NCI-H748 (cell line): Measurements from ENCODE around the gene ZFYVE9.
"Not testable (repeated sequence)": the region's sequence is repeated elsewhere in the genome, so short reads cannot be mapped to it uniquely, and the experiment has no call there.

Experiments
- DNase-seq: peaks from one replicate; lab custom pipeline; 2025; ENCODE audit not compliant: unreplicated experiment; lab: John Stamatoyannopoulos, UW

ZFYVE9 gene

GRCh38 chr1:52141513-52142219, at the start of gene ZFYVE9:
Gene ZFYVE9 (plus strand): TSS chr1:52142089. CDS start chr1:52233207, 91,118 bp downstream.
- peak; percentile 87 for DNase-seq

GRCh38 chr1:52094300-52094699, 47.6 kb upstream of the ZFYVE9 start:
- not testable (repeated sequence) for DNase-seq

GRCh38 chr1:52096216-52096615, 45.7 kb upstream of the ZFYVE9 start:
- no peak for DNase-seq

GRCh38 chr1:52098139-52098871, 43.6 kb upstream of the ZFYVE9 start:
- peak; percentile 85 for DNase-seq

GRCh38 chr1:52102336-52103013, 39.4 kb upstream of the ZFYVE9 start:
- no peak for DNase-seq

GRCh38 chr1:52111492-52111891, 30.4 kb upstream of the ZFYVE9 start:
- DNase-seq: no peak

- DNase-seq: no peak
Observed at GRCh38 chr1:52112489-52112888, 29.4 kb upstream of the ZFYVE9 start.

- peak; percentile 5 for DNase-seq
Observed at GRCh38 chr1:52119301-52120079, 22.4 kb upstream of the ZFYVE9 start.

- DNase-seq: no peak
Observed at GRCh38 chr1:52122384-52122783, 19.5 kb upstream of the ZFYVE9 start.

GRCh38 chr1:52123622-52124021, 18.3 kb upstream of the ZFYVE9 start:
- DNase-seq: no peak

- no peak for DNase-seq
Observed at GRCh38 chr1:52125736-52126359, 16.0 kb upstream of the ZFYVE9 start.

GRCh38 chr1:52127181-52128180, 14.4 kb upstream of the ZFYVE9 start:
- peak; percentile 78 for DNase-seq

GRCh38 chr1:52139817-52140540, 1.9 kb upstream of the ZFYVE9 start:
- DNase-seq: no peak

GRCh38 chr1:52140633-52141512, 1.0 kb upstream of the ZFYVE9 start:
- no peak for DNase-seq

GRCh38 chr1:52142220-52143183, 613 bp downstream of the ZFYVE9 start:
- peak; percentile 77 for DNase-seq

GRCh38 chr1:52145137-52145536, 3.2 kb downstream of the ZFYVE9 start:
- peak; percentile 14 for DNase-seq

- DNase-seq: not testable (repeated sequence)
Observed at GRCh38 chr1:52150445-52150844, 8.6 kb downstream of the ZFYVE9 start.
